GM21723 (cell line): ENCODE data around the gene CXorf65.
A peak's percentile ranks its signal among the peaks of the same experiment; 100 is the strongest.

Experiments
- ATAC-seq: cut with Tn5 transposase; IDR thresholded peaks from one replicate; pipeline ENCODE4 v1.9.1; 2021; ENCODE audit warnings: mild to moderate bottlenecking, moderate library complexity; ENCODE audit not compliant: unreplicated experiment

CXorf65 gene

DNA sequence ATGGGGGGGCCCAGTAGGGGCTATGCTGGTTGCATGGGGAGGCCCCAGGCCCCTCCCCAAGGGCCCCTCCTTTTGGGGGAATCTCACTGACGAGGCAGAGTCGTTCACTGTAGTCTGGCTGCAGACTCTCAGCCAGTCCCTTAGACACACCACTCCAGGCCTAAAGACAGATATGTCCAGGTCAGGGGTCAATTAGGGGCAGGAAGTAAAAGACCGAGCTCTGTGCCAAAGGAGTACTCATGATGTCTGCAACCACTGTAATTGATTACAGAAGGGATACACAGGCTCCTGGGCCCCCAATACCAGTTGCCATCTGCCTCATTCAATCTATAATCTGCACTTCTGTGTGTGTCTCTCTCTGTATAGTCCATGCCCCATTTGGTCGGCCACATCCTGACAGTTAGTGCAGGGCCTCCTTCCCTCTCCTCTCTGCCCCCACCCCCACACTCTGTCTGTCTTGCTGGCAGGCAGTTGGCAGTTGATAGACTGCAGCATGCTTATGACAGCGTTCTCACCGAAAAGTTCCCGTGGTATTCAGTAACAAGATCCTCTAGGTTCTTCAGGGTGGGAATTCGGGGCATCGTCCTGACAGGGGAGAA is 1.3 kb upstream of the CXorf65 start:
- no peak for ATAC-seq

DNA sequence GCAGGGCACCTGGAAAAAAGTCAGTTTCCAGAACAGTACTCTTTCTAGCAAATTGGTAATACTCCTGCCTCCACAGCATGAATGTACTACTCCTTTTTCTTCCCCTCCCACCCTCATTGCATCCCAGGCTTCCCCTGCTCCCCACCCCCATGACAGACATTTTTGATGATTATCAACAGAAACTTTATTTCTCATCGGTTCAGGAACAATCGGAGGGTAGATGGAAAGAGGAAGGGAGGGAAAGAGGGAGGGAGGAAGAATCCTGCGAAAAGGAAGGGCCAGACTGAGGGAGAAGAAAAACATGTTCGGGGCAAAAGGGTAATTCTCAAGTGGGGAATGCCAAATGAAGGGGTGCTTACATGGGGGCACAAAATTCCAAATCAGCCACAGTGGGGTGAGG is 705 bp upstream of the CXorf65 start:
- ATAC-seq = no peak

DNA sequence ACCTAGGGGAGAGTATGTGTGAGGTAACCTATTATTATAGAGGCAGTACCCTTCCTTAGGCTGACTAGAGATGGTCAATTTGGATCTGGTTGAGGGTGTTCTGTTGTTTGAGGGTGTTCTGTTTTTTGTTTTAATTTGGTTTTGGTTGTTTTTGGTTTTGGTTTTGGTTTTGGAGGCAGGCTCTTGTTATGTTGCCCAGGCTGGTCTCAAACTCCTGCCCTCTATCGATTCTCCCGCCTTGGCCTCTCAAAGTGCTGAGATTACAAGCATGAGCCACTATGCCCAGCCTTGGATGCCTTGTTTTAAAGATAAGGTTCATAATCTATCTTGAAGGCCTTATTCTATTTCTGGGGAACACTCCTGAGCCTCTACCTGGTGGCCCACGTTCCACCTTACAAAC is 912 bp downstream of the CXorf65 start:
- no peak for ATAC-seq

DNA sequence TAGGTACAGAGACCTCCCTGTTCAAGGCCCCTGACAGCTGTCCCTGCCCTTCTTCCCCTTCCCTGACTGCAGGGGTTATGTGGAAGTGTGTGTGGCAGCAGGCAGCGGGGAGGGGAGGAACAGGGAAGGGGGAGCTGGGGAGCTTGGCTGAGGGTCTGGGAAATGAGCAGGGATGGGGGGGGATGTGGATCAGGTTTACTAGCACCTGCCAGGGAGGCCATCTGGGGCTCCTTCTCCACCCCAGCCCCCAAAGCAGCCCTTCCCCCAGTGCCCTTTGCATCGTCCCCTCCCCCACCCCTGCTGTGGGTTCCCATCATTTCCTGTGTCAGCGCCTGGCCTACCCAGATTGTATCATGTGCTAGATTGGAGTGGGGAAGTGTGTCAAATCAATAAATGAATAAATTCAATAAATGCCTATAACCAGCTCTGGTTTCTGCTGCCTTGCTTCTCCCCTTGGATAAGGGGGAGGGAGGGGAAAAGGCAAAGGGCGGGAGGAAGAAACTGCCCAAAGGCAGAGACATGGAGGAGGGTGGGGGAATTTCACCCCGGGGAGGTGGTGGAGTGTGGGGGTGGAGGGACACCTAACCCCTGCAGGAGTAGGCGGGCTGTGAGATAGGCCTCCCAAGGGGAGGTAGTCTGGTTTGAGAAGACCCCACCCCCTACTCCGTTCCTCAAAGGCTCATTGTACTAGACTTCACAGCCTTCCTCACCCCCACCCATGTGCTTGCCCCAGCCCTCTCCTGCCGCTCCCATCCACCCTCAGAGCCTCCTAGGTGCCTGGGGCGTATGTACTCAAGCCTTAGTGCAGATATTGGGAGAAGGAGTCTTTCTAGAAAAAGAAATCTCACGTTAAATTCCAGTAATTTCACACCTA is 3.2 kb downstream of the CXorf65 start:
- peak; percentile 48 for ATAC-seq

DNA sequence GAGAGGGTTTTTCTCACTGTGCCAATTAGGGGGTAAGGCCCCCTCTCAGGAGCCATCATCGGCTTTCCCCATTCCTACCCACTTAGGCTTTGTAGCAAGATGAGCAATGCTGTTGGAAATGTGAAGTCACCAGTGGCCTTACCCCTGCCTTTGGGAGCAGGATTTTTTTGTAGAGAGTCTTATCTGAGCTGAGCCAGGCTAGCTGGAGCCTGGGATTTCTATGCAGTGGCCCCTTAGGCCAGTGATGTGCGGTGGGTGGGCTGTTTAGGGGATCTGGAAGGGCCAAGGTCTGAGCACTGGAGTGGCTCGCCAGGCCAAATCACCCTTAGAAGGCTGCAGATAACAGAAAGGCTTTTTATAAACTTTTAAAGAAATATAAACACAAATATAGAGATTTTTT is 4.2 kb downstream of the CXorf65 start:
- no peak for ATAC-seq

DNA sequence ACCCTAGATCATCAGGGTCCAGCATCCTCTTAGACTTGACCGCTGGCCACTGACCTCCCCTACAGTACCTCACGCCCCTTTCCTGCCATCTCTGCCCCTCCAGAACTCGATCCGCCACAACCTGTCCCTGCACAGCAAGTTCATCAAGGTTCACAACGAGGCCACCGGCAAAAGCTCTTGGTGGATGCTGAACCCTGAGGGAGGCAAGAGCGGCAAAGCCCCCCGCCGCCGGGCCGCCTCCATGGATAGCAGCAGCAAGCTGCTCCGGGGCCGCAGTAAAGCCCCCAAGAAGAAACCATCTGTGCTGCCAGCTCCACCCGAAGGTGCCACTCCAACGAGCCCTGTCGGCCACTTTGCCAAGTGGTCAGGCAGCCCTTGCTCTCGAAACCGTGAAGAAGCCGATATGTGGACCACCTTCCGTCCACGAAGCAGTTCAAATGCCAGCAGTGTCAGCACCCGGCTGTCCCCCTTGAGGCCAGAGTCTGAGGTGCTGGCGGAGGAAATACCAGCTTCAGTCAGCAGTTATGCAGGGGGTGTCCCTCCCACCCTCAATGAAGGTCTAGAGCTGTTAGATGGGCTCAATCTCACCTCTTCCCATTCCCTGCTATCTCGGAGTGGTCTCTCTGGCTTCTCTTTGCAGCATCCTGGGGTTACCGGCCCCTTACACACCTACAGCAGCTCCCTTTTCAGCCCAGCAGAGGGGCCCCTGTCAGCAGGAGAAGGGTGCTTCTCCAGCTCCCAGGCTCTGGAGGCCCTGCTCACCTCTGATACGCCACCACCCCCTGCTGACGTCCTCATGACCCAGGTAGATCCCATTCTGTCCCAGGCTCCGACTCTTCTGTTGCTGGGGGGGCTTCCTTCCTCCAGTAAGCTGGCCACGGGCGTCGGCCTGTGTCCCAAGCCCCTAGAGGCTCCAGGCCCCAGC is 5.7 kb downstream of the CXorf65 start:
- ATAC-seq = no peak

DNA sequence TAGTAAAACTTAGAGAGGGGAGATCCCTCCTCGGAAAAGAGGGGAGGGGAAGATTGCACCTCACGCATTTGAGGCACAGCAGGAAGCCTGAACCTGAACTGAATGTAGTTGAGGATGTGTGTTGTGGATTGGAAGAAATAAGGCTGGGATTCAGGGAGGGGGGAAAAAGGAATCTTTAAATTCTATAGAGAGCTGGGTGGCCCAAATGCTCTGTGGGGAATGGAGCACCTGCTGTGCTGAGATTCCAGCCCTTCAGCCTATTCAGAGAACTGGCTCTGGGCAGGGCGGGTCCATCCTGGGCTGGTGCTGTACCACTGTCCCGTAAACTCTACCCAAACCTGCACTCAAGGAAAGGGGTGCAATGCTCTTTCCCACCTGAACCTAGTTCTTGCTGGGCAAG is 6.8 kb downstream of the CXorf65 start:
- ATAC-seq = no peak

DNA sequence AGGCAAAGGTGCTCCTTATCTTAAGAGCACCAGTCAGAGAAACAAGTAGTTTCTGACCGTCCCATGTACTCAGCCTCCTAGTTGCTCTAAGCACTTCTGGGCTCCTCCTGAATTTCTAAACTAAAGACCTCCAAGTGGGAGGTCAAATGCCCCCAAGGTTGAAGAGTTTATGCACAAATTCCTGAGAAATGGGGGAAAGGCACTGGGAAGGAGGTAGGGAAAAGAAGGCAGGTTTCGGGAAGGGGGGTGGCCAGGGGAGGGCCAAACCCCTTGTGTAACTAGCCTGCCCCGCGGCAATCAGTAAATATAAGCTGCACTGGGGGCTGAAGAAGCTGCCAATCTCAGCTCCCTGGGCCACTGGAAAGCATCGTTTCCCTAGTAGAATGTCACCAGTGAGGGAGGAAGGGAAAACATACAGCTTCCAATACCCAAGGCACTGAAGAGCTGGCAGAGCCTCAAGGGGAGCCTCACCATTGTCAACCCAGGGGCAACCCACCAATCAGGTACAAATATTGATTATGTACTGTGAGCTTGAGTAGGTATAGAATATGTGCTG is 7.5 kb downstream of the CXorf65 start:
- ATAC-seq = no peak

DNA sequence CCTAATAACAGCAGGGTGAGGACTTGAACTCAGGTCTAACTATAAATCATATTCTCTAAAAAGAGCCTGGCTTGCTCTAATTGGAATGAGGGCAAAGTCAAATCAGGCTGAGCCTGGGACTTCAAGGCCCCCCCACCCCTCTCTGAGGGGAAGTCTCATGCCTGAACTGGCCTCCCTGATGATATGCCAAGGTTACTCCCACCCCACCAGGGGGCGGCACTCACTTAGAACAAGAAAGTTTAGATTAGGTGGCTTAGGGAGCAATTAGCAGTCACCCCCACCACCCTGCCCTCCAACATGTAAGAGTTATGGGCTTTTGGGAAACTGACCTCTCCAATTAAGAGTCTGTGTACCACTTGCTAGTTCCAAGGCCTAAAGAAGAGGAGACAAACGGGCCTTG is 8.2 kb downstream of the CXorf65 start:
- no peak for ATAC-seq

DNA sequence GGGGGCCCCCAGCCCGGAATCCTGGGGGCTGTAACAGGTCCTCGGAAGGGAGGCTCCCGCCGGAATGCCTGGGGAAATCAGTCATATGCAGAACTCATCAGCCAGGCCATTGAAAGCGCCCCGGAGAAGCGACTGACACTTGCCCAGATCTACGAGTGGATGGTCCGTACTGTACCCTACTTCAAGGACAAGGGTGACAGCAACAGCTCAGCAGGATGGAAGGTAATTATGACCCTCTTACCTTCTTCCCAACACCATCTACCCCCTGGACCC is 9.8 kb downstream of the CXorf65 start:
- no peak for ATAC-seq

DNA sequence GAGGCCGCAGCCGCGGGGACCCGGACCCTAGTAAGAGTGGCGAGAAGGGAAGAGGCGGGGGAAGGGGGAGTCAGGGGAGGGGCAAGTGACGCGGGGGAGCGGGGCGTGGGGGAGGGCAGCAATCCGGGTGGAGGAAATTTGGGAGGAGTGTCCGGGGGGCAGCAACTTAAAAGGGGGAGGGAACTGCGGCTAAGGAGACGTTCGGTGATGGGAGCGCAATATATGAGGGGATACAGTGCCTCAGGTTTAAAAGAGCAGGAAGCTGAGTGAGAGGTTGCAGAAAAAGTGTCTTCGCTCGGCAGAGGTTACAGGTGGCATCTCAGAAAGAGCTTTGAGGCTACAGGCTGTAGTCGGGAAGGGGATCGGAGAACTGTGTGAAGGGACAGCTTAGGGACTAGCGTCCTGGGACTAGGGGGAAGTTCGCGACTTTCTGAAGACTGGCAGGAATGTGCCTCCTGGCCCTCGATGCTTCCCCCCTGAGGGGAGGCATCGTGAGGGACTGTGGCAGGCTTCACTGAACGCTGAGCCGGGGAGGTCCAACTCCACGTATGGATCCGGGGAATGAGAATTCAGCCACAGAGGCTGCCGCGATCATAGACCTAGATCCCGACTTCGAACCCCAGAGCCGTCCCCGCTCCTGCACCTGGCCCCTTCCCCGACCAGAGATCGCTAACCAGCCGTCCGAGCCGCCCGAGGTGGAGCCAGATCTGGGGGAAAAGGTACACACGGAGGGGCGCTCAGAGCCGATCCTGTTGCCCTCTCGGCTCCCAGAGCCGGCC is 10.4 kb downstream of the CXorf65 start:
- peak; percentile 35 for ATAC-seq

DNA sequence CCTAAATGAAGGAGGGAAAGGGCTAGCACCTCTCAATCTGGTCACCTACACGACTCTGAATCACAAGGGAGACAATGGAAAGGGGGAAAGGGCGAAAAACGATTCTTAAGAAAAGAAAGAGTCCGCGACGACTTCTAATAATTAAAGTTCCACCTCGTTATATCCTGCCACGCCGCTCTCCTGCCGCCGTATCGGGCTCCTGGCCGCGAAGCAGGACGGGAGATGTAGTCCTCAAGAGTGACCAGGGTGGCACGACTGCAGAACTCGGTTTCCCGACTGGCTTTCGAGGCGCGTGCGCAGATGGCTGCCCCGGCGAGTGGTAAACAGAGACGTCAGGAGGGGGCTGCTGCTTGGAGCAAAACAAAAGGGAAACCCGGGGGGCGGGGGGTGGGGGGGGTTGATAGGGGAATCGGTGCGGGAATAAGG is 11.0 kb downstream of the CXorf65 start, which contains the start of gene FOXO4:
FOXO4 (plus strand) TSS at position 297 of the 426 bp plus-strand sequence. CDS start 678 bp downstream, outside the sequence.
- ATAC-seq = peak; percentile 76

DNA sequence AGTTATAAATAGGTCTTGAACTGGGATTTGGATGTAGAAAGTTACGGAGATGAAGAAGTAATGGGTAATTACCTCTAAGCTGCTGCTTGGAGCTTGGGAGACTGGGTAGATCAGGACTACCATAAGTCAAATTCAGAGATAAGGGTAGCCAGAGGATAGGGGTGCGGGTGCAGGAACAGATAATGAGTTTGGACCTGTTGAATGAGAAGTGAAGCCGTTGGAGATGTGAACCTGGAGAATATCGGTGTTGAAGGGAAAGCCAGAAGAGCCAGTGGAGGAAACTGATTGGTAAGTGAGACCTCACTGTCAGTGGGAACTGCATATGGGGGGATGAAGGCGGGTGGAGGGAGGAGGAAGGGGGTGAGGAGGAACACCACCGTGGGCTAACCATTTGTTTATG is 11.5 kb downstream of the CXorf65 start:
- no peak for ATAC-seq

DNA sequence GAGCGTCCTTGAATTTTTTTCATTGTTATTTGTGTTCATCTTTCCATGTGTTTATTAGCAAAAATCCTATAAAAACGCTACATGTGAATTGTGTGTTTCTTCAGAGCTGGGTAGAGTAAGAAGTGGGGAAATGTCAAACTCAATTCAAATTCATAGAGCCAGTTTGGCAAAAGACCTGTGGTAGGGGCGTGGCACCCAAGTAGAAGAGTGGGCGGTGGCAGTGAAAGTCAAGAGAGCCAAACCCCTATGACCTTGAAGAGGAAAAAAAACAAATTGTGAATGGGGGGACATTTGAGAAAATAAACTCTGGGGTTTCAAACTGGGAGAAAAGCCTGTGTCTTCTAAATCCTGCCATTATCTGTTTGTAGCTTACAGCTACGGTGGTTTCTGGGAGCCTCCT is 15.3 kb downstream of the CXorf65 start:
- no peak for ATAC-seq

DNA sequence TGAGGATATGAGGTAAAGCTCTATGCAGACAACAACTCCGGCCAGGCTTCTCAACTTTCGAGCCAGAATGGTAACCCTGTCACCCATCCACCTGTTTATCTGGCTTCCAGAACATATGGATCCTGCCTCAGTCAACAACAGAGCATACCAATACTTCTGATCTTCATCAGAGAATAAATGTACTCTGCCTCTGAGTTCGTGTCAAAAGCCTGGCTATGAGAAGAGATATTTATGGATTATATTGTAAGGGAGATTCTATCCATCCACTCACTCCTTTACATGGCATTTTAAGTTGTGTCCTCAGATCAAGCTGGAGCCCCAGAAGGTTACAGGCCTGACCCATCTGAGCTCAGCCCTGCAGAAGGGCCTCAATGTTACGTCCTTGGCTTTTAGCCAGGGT is 20.6 kb downstream of the CXorf65 start:
- no peak for ATAC-seq

DNA sequence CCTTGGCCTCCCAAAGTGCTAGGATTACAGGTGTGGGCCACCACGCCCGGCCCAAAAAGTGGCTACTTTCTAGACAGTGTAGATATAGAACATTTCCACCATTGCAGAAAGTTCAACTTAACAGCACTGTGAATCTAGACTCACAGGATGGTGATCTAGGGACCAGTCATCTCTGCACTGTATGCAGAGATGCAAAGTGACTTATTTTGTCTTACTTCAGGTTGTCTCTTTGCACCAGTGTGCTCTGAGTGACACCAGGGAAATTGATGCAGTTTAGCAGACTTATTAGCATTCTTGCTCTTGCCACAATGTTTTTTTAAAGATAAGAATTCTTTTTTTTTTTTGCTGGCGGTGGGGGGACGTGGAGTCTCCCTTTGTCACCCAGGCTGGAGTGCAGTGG is 23.7 kb downstream of the CXorf65 start:
- ATAC-seq = no peak

DNA sequence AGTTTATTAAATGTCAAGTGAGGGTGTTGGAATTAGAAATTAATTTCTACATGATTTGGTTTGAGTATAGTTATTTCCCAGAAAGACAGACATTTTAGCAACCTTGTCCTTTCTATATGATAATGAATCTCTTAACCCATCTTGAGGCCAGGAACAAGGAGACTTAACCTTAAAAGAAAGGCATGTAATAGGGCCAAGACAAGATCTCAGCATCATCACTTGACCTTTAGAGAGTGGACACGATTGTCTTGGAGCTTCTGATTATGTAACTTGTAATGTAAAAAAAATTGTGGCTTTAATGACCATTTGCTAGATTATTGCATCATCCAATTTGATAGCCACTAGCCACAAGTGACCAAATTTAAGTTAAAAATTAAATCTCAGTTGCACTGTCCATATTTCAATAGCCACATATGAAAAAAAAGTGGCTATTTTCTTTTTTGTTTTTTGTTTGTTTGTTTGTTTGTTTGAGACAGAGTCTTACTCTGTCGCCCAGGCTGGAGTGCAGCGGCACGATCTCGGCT is 24.4 kb downstream of the CXorf65 start:
- ATAC-seq = no peak

DNA sequence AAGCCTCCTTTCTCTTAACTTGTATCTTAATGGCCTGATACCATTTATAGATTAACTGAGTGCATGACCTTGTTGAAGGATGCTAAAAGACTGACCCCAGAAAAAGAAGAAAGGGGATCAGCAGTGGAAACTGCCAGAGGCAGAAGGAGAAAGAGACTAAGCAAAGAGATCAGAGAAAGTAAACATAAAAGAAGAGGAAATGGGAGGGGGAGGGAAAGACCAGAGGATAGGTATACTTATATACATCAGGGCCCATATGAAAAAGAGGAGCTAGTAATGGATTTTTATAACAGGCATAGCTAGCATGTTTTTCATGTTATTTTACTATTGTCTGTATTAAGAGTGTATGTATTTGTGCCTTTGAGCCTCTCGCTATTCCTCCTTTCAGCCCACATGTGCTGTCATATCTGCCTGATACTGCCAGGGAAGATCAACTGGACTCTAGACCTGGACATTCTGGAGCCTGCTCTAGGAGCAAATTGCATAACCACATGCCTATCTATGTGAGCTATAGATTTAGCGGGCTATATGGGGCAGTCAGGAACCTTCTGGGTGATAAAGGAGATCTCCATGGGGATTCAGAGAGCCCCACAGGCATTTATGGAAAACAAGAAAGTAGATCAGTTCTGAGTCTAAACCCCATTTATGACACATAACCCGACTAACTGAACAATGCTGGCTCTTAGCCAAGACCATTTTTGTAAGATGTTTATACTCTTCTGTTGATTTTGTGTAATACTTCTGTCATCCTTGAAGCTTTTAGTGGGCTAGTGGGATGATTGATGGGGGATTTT is 25.0 kb downstream of the CXorf65 start:
- no peak for ATAC-seq

DNA sequence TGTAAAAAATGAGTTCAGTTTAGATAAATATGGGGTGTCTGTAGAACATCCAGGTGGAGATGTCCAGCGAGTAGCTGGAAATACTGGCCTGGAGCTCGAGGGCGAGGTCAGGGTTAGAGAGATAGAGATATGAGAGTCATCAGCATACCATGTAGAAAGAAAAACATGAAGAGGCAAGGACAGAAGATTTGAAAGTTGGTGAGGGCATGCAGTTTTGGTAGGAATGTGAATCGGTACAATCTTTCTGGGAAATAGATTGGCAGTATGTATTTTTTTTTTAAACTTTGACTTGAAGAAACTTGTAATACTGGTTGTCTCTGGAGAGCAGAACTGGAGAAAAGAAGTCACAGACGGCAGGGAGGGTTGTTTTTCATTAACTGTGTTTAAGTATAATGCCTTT is 36.0 kb downstream of the CXorf65 start:
- no peak for ATAC-seq
